Measurements from ENCODE around the gene PLXDC1.
A peak's percentile ranks its signal among the peaks of the same experiment; 100 is the strongest.

PLXDC1 gene

DNA sequence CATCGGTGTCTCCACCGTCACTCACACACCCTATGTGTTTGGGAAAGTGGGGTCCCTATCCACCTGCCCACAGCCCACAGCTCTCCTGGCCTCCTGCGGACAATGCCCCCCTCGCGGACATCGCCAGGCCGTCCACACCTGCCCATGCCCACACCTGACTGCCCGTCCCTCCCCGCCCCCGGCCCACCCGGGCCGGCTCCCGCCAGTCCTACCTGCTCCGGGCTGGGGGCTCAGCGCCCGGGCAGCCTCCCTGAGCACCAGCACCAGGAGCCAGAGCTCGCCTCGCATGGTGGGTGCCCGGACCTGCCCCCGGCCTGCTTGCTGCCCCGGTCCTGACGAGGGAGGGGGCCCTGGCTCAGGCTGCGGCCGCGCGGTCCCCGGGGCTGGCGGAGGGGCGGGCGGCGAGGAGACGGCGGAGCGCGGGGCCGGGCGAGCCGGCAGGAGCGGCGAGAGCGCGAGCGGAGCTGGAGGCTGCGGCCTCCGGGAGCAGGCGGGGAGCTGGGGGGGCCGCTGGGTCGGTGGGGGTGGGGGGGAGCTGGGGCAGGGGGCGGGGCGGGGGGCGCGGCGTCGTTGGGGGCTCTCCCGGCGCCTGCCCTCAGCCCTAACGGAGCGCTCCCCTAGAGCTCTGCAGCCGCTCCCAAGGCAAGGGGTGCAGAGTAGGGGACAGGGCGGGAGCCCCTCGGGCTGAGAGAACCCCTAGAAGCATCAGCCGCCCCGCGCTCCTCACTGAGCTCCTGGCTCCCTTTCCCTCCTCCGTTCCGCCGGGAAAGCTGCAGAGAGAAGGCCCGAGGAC is at the start of gene PLXDC1:
Gene PLXDC1, minus strand, starts transcription at position 488 of the 793 bp plus-strand sequence. Its CDS starts 200 bp downstream, at position 288.
- no peak for DNase-seq (ENCODE audit: low spot score)

DNA sequence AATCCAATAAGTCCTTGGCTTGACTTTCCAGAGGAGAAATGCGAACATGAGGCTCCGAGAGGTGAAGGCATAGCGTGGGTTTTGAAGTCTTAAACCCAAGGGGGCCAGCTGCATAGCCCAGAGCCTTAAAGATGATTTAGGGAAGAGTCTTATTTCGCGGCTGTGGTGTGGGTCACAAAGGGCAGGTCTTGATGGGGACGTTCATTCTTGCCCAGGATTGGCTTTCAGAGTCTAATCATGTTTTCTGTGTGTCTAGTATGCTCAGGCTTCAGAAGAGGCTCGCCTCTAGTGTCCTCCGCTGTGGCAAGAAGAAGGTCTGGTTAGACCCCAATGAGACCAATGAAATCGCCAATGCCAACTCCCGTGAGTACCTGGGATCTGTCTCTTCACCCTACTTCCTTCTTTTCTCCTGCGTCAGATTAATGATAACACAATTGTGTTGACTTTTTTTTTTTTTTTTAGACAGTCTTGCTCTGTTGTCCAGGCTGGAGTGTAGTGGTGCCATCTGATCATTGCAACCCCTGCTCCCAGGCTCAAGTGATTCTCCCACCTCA is 49.6 kb upstream of the PLXDC1 start:
- DNase-seq (ENCODE audit: low spot score) = no peak

GRCh38 chr17:39200070-39200879 is 48.8 kb upstream of the PLXDC1 start, which contains the start of gene RPL19:
TSS of gene RPL19 (plus strand) at chr17:39200283. CDS start at chr17:39200345, 62 bp downstream.
- peak; percentile 22 for DNase-seq (ENCODE audit: low spot score)

GRCh38 chr17:39199820-39200069 is 48.3 kb upstream of the PLXDC1 start:
- DNase-seq (ENCODE audit: low spot score) = peak; percentile 97

DNA sequence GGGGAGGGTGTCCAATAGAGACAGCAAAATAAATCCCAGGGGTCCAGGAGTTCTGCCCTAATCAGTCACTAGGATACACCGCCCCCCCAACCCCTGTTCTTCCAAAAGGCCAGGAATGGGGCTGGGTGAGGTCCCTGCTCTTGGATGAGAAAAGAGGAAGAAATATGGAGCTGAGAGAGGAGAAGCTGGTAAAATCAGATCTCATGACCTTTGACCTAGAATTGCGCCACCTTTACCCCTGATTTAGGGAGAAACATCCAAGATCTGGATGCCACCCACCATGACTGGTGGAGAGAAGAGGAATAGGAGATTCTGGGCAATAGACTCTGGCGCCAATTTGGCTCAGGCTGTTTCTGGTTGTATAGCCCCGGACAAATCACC is 46.7 kb upstream of the PLXDC1 start:
- DNase-seq (ENCODE audit: low spot score) = peak; percentile 39

GRCh38 chr17:39197380-39198185 is 46.1 kb upstream of the PLXDC1 start, which contains the start of gene CACNB1:
TSS of gene CACNB1 (minus strand) at chr17:39197669. CDS start at chr17:39197495, 174 bp downstream.
- DNase-seq (ENCODE audit: low spot score) = peak; percentile 35

GRCh38 chr17:39196808-39197291 is 45.4 kb upstream of the PLXDC1 start:
- DNase-seq (ENCODE audit: low spot score) = no peak

- DNase-seq (ENCODE audit: low spot score) = no peak
These were observed 44.9 kb upstream of the PLXDC1 start for GRCh38 chr17:39196241-39196807.

DNA sequence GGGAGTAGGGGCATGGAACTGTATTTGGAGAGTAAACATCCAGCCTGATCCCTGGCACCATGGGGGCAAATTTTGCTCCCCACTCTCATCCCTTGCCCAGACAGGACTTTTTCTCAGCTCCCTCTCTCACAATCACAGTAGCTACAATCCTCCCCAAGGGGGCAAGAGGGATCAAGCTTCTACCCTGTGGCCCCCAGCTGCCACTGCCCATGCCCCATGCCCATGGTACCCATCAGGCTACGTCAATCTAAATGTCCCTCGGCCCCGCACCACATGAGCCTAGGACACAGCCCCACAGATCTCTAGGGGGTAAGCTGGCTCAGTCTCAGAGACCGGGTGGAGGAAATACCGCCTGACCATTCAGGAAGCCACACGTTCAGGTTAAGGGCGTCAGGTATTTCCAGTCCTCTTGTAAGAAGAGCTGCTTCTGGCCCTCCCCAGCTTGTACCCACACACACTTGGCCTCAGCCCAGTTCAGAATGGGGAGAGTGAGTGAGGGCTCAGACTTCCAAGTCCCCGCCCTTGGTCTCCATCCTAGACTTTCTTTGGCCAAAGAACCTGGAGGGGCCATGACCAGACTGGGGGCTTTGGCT is 44.2 kb upstream of the PLXDC1 start:
- DNase-seq (ENCODE audit: low spot score) = no peak

DNA sequence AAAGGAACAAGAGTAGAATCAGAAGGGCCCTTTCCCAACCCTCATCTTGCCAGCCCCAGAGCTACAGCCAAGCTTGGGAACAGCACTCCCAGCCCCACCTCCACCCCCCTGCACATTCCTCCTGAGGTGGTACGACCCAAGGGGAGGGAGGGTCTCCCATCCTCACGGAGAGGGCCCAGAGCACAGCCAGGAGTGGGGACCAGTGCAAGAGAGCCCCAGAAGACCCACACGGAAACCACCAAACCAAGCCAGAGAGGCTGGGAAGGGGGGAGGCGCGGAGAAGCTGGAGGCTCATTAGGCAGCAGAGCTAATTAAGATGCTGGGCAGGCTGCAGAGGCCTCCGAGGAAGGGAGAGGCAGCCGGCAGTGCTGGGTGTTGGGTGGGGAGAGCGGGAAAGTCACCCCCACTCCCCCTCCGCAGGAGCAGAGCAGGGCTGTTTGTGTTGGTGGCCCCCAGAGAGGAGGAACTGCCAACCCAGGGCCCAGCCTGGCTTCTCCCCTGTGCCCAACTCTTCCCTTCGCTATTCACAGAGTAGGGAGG is 43.6 kb upstream of the PLXDC1 start:
- peak; percentile 34 for DNase-seq (ENCODE audit: low spot score)

DNA sequence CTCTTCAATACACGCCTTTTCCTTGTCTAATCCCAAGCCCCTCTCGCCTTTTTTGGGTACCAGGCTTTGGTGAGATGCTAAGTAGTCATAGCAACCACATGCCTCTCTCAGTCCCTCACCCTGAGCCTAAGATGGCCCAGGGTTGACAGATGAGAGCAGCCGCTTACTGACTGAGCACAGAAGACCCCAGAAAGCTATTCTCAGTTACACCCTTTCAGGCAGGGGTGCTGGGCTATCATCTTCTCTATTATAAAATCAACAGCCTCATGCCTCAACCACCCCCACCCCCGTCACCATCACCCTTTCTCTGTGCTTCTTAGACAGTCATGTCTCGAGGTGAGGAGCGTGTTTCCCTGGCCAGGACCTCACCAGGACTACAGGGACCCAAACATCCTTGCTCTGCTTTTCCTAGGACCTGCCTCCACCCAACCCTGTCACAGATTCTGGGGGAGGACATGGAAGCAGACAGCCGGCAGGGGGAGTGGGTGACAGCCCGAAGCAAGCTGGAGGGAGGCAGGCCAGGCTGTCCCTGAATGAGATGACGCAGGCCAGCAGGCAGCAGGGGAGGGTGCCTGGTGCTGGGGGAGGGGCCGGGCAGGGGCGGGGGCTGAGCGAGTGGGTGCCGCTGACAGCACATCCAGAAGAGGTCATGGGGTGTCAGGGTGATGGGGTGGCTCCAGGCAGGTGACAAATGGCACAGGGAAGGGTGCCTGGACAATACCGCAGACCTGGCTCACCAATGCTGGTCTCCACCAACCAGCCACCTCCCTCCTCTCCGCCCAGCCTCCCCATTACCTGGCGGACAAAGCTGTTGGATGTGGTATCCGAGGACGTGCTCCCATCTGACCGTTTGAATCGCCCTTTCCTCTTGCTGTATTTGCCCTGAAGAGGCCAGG is 42.9 kb upstream of the PLXDC1 start:
- DNase-seq (ENCODE audit: low spot score) = peak; percentile 62

DNA sequence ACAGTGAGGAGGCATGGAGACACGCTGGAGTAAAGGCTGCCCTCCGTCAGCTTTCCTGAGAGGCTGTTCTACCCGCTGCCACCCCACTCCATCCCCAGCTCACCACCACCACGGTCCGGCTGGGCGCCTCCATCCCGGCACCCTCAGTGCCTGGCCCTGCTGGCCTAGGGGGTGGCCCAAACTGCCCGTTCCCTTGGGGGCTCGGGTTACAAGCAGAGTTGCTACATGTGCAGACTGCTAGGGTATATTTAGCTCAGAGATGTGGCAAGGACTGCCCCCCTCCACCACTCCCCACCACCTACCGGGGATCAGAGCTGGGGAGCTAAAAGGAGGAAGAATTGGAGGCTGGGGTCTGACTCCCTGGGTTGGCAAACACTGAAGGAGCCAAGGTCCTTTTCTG is 41.9 kb upstream of the PLXDC1 start:
- no peak for DNase-seq (ENCODE audit: low spot score)

GRCh38 chr17:39192901-39193300 is 41.5 kb upstream of the PLXDC1 start:
- DNase-seq (ENCODE audit: low spot score) = no peak

DNA sequence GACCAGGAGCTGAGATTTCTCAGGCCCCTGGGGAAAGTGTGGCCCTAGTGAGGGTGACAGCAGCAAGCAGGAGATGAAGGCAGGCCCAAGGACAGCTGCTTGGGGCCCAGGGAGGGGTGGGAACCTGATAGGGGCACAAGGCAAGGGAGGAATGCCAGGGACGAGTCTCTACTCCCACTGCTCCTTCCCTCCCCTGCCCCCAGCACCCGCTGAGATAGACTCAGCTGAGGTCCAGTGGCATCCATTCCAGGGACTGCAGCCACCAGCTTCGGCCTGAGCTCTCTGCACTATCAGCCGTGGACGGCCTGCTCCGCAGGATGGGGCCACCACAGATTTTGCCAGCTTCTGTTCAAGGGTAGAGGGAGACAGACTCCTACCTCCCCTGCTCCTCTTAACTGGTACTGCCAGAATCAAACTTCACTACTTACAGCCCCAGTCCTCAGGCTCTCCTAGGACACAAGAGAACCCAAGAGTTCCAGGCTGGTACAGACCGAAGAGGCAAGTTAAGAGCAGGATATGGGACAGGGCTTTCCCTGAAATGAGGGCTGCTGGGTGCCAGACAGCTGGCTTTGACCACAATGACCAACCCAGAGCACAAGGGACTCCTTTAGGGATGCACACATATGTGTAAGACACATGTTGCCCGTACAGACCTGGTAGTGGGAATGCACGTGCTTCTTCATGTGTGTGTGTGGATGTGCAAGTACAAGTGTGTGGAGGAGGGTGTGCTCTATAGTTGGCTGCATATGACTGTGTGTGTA is 40.5 kb upstream of the PLXDC1 start:
- no peak for DNase-seq (ENCODE audit: low spot score)

- DNase-seq (ENCODE audit: low spot score) = no peak
These were observed 35.9 kb upstream of the PLXDC1 start for GRCh38 chr17:39187152-39187830.

DNA sequence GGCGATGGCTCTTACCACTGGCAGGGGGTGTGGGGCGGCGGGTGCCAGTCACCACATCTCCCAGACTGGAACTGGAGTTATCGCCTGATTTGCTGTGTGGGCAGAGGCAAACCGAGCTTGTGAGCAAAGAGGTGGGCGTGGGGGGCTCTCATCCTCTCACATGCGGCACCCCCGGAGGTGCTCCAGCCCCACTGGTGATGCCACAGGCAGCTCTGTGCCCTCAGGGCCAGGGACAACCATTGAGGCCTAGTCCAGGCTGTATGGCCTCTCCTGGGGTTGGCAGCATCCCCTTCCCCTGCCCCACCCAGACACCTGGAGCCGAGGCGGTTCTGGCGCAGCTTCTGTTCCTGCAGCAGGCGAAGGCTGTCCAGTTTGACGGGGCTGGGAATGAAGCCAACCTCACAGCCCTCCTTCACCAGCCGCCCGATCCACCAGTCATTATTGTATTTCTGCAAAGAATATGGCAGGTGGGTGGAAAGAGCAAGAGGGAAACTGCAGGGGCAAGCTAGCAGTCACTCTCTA is 35.1 kb upstream of the PLXDC1 start:
- DNase-seq (ENCODE audit: low spot score) = no peak

DNA sequence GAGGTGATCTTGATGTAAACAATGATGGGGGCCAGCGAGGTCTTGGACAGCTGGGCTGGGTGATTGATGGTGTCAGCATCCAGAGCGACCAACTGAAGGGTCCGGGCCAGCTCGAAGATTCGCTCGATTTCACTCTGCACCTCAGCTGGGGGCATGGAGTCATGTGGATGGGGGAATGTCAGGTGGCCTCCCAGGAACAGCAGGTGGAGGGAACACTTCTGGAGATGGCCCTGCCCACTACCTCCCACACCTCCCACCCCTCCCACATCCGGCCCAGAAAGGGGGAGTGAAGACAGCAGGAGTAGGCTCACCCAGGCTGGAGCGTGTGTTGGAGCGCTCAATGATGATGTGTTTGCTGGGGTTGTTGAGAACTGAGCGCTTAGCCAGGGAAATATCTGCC is 32.3 kb upstream of the PLXDC1 start:
- no peak for DNase-seq (ENCODE audit: low spot score)

GRCh38 chr17:39183045-39183444 is 31.6 kb upstream of the PLXDC1 start:
- no peak for DNase-seq (ENCODE audit: low spot score)
